Measurements from ENCODE around the gene DIO1.

The DIO1 gene

GRCh38 chr1:53893999-53894636, at the start of gene DIO1:
Gene DIO1 (plus strand): TSS chr1:53894187. CDS start chr1:53894211, 24 bp downstream.
- Histone ChIP-seq H3K4me1 (ENCODE audit: insufficient read depth, low read length, severe bottlenecking) (peaks cover 16% of the 10 kb centered on the region), H3K27me3 (ENCODE audit: insufficient read depth, low read length) (no peaks in the 10 kb centered on the region), H3F3A (ENCODE audit: insufficient read depth, low read length) (no peaks in the 10 kb centered on the region), H3K4me3 (ENCODE audit: low read depth, low read length, poor library complexity, severe bottlenecking) (no peak within 1 kb of the TSS), H3K79me2 (ENCODE audit: insufficient read depth, low read length) (no peaks in the 10 kb centered on the region), H4K20me1 (ENCODE audit: insufficient read depth, low read length) (no peaks in the 10 kb centered on the region), H3K4me2 (ENCODE audit: low read length) (no peak within 1 kb of the TSS), H3K36me3 (ENCODE audit: insufficient read depth, low read length) (no peaks in the 10 kb centered on the region), H3K9me2 (ENCODE audit: low read depth, low read length) (no peaks in the 10 kb centered on the region), H3K27ac (ENCODE audit: low read depth, low read length, poor library complexity, severe bottlenecking) (no peak within 1 kb of the TSS), H3K9me3 (ENCODE audit: low read length) (no peaks in the 10 kb centered on the region), H2AFZ (ENCODE audit: low read length) (no peak within 1 kb of the TSS), H3K9ac (ENCODE audit: low read length) (no peak within 1 kb of the TSS)
- TF ChIP-seq EZH2 (IDR thresholded peaks at IDR 0.05; ENCODE audit: borderline replicate concordance, low read length), result no peak
- TF ChIP-seq, protein P1, sequence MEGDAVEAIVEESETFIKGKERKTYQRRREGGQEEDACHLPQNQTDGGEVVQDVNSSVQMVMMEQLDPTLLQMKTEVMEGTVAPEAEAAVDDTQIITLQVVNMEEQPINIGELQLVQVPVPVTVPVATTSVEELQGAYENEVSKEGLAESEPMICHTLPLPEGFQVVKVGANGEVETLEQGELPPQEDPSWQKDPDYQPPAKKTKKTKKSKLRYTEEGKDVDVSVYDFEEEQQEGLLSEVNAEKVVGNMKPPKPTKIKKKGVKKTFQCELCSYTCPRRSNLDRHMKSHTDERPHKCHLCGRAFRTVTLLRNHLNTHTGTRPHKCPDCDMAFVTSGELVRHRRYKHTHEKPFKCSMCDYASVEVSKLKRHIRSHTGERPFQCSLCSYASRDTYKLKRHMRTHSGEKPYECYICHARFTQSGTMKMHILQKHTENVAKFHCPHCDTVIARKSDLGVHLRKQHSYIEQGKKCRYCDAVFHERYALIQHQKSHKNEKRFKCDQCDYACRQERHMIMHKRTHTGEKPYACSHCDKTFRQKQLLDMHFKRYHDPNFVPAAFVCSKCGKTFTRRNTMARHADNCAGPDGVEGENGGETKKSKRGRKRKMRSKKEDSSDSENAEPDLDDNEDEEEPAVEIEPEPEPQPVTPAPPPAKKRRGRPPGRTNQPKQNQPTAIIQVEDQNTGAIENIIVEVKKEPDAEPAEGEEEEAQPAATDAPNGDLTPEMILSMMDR (IDR thresholded peaks at IDR 0.05; ENCODE audit: low read length), result no peak

DNA sequence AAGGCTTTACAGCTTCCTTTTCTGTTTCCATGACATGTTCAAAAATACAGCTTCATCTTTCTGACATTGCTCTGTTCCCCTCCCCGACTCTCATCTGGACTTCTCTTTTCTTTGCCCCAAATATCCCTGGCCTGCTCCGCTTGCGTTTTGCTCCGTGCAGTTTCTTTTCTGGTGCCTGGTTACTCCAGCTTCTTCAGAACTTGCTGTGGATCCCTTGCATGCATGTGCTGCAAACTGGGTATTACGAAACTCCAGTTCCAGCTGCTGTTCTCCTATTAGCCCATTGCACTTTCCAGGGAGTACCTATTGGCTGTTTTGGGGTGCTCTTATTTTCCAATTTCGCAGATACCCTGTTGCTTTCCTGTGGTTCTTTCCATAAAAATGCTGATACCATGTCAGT, 46.0 kb upstream of the DIO1 start:
- Histone ChIP-seq H3K27ac (ENCODE audit: low read depth, low read length, poor library complexity, severe bottlenecking) (no peak overlapping the region), H3K4me3 (ENCODE audit: low read depth, low read length, poor library complexity, severe bottlenecking) (no peak overlapping the region), H3K36me3 (ENCODE audit: insufficient read depth, low read length) (peaks cover 22% of the 10 kb centered on the region), H3F3A (ENCODE audit: insufficient read depth, low read length) (no peaks in the 10 kb centered on the region), H3K79me2 (ENCODE audit: insufficient read depth, low read length) (no peaks in the 10 kb centered on the region), H3K4me2 (ENCODE audit: low read length) (no peak overlapping the region), H3K9ac (ENCODE audit: low read length) (no peak overlapping the region), H2AFZ (ENCODE audit: low read length) (no peak overlapping the region), H3K9me2 (ENCODE audit: low read depth, low read length) (no peaks in the 10 kb centered on the region), H3K4me1 (ENCODE audit: insufficient read depth, low read length, severe bottlenecking) (no peaks in the 10 kb centered on the region), H3K27me3 (ENCODE audit: insufficient read depth, low read length) (no peaks in the 10 kb centered on the region), H3K9me3 (ENCODE audit: low read length) (no peaks in the 10 kb centered on the region), H4K20me1 (ENCODE audit: insufficient read depth, low read length) (no peaks in the 10 kb centered on the region)
- TF ChIP-seq, protein P1 (IDR thresholded peaks at IDR 0.05; ENCODE audit: low read length), result no peak
- no peak for TF ChIP-seq EZH2 (IDR thresholded peaks at IDR 0.05; ENCODE audit: borderline replicate concordance, low read length)

DNA sequence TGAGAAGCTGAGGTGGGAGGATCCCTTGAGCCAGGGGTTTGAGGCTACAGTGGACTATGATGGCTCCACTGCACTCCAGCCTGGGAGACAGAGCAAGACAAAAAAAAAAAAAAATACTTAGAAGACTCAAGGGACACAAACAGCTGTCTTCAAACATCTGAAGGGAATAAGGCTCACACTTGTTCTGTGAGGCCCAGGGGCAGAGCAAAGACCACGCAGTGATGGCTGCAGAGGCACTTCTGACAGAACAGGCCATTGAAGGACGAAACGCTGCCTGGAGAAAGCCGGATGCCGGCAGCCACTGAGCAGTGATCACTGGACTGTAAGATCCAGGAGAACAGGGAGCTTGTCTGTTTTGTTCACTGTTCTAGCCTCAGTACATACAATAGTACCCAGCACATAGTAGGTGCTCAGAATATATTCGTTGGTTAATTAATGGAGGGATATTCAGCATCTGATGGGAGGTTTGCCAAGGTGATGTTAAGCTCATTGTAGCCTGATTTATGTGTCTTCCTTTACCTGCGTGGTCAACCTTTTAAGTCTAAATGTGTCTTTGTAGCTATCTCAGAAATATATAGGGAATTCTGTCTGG, 43.8 kb upstream of the DIO1 start:
- H2AFZ ChIP-seq (ENCODE audit: low read length), result no peak overlapping the region
- H3K36me3 ChIP-seq (ENCODE audit: insufficient read depth, low read length), result peaks cover 37% of the 10 kb centered on the region
- no peaks in the 10 kb centered on the region for H3K4me1 ChIP-seq (ENCODE audit: insufficient read depth, low read length, severe bottlenecking)
- TF ChIP-seq, protein P1 (IDR thresholded peaks at IDR 0.05; ENCODE audit: low read length), result no peak
- no peak for TF ChIP-seq EZH2 (IDR thresholded peaks at IDR 0.05; ENCODE audit: borderline replicate concordance, low read length)
- no peaks in the 10 kb centered on the region for H4K20me1 ChIP-seq (ENCODE audit: insufficient read depth, low read length)
- no peaks in the 10 kb centered on the region for H3K79me2 ChIP-seq (ENCODE audit: insufficient read depth, low read length)
- H3K4me3 ChIP-seq (ENCODE audit: low read depth, low read length, poor library complexity, severe bottlenecking), result no peak overlapping the region
- no peak overlapping the region for H3K27ac ChIP-seq (ENCODE audit: low read depth, low read length, poor library complexity, severe bottlenecking)
- no peak overlapping the region for H3K9ac ChIP-seq (ENCODE audit: low read length)
- no peaks in the 10 kb centered on the region for H3K9me3 ChIP-seq (ENCODE audit: low read length)
- H3K27me3 ChIP-seq (ENCODE audit: insufficient read depth, low read length), result no peaks in the 10 kb centered on the region
- no peak overlapping the region for H3K4me2 ChIP-seq (ENCODE audit: low read length)
- no peaks in the 10 kb centered on the region for H3F3A ChIP-seq (ENCODE audit: insufficient read depth, low read length)
- no peaks in the 10 kb centered on the region for H3K9me2 ChIP-seq (ENCODE audit: low read depth, low read length)

Measured in OCI-LY1 (cell line).